SW480 (cell line): ENCODE data around the gene ARFGEF3.

ENCODE experiments used
- DNase-seq: peaks from one replicate; pipeline ENCODE4 v3.0.0-alpha.2; 2016; ENCODE audit warnings: low spot score

The ARFGEF3 gene

DNA sequence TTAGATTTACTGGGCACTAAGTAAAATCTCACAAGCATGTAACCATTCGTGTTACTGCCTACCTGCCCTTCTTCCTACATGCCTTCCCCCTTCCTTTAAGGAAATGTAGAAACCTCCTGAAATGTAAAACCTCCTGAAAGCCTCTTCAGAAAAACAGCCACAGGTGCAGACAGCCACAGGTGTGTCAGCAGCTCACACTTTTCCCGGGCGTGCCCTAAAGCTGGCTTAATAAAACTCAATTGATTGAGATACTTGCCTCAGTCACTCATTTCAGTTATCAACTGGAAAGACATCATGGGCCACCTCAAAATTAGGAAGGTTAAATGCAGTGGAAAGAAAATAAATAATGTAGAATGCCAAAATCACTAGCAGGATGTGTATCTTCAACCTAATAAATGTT is 79.6 kb downstream of the ARFGEF3 start:
- DNase-seq, result no peak

GRCh38 chr6:138241934-138242333 is 80.2 kb downstream of the ARFGEF3 start:
- no peak for DNase-seq

- DNase-seq, result no peak
Measured at GRCh38 chr6:138242987-138243592, 81.4 kb downstream of the ARFGEF3 start.

GRCh38 chr6:138245751-138246150 is 84.0 kb downstream of the ARFGEF3 start:
- DNase-seq, result no peak

DNA sequence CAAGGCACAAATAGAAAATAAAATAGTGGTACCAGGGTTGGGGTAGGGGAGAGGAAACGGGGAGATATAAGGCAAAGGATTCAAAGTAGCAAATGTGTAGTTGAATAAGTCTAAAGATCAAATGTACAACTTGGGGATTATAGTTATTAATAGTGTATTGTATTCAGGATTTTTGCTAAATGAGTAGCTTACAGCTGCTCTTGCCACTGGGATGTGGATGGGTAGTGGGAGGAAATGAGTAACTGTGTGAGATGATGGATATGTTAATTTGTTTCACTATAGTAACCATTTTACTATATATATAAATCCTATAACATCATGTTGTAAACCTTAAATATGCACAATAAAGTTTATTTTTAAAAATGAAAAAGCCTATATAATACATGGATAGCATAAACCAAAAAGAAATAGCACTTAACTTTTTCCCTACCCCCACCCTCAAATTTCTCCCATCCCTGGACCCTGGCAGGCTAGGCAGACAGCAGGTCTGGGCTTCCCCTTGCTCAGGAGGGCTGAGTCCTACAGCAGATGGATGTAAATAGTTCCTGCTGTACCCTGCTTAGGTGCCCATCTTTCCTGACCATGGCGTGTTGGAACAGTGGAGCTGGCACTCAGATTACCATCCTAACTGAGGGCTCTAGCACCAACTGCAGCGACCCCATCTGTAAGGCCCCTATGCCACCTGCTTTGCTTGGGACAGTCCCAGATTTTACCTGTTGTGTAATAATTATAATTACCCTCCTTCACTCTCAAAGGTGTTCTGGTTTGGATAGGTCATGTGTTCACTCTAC is 85.1 kb downstream of the ARFGEF3 start:
- DNase-seq, result no peak

GRCh38 chr6:138248011-138248410 is 86.3 kb downstream of the ARFGEF3 start:
- DNase-seq, result no peak

GRCh38 chr6:138248878-138249277 is 87.1 kb downstream of the ARFGEF3 start:
- DNase-seq, result no peak

DNA sequence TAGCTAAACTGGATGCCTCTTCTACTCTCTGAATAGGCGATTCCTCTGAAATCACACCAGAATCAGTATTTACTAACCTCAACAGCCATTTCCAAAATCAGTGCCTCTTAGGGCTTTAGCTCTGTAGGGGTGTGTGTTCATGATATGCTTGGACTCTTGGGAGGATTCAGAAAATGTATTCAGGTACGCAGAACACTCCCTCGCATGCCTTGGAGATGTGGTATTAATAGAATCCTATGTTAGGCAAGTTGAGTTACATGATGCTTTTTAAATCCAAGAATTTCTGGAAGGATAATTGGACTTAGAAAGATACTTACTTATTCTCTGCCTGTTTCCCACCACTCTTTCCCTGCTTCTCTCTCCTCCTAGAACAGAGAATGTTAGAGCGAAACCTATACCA is 88.3 kb downstream of the ARFGEF3 start:
- no peak for DNase-seq

DNA sequence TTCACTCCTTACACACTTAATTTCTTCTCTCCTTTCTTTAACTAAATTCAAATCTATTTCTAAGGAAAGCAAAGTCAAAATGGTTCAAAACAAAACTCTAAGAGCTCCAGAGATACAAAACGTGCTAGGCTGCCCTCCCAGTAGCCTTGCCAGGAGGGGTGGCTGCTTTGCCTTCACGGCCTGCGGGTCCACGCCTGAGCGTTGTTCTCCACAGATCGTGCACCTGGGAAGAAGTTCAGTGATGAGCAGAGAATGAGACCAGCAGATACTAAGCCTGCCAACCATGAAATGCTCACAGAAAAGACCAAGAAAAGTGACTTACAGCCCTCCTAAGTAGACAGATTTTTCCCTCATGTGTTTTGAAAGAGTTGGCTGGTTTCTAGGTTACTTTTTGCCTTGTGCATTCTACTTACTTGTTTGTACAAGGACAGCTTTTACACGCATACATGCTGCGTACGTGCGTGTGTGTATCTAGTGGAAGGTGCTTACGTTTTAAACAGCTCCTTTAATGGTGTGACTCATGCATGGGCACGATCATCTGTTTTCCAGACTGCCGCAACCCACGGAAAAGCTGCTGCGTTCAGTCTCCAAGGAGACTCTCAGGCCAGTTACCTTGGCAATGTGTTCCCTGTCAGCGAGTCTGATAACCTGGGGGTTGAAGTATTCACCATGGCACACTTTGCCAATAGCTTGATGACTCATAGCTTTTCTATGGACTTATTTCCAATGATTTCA is 88.9 kb downstream of the ARFGEF3 start:
- no peak for DNase-seq

GRCh38 chr6:138253731-138254130 is 92.0 kb downstream of the ARFGEF3 start:
- no peak for DNase-seq

DNA sequence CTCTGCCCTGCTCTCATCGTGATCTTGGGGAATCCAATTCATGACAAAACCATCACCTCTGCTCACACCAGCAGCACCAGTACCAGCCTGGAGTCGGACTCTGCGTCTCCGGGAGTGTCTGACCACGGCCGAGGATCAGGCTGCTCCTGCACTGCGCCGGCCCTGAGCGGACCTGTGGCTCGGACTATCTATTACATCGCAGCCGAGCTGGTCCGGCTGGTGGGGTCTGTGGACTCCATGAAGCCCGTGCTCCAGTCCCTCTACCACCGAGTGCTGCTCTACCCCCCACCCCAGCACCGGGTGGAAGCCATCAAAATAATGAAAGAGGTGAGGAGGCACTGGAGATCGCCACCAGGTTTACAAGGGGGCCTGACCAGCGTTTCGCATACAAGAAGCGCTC is 93.7 kb downstream of the ARFGEF3 start:
- DNase-seq, result no peak

- no peak for DNase-seq
Measured at GRCh38 chr6:138257638-138258040, 95.9 kb downstream of the ARFGEF3 start.

DNA sequence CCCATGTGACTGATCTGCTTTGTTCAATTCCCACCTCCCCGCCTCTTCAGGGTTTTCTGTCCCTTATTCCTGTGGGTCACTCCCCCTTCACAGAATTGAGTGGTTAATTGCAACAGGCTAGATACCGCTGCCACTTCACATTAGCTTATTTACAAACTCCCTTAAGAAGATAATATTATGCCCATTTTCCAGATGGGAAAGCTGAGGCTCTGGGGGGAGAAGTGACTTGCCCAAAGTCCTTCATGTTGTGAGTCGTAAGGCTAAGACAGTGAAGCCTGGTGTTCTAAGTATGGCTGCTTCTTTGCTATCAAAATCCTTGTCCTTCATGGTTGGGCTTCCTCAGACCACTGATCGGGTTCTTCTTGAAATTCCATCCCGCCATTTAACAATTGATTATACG is 96.5 kb downstream of the ARFGEF3 start:
- no peak for DNase-seq

- no peak for DNase-seq
Measured at GRCh38 chr6:138258991-138259390, 97.3 kb downstream of the ARFGEF3 start.

GRCh38 chr6:138261116-138261780 is 99.5 kb downstream of the ARFGEF3 start:
- no peak for DNase-seq

GRCh38 chr6:138263963-138264362 is 102.2 kb downstream of the ARFGEF3 start:
- no peak for DNase-seq

DNA sequence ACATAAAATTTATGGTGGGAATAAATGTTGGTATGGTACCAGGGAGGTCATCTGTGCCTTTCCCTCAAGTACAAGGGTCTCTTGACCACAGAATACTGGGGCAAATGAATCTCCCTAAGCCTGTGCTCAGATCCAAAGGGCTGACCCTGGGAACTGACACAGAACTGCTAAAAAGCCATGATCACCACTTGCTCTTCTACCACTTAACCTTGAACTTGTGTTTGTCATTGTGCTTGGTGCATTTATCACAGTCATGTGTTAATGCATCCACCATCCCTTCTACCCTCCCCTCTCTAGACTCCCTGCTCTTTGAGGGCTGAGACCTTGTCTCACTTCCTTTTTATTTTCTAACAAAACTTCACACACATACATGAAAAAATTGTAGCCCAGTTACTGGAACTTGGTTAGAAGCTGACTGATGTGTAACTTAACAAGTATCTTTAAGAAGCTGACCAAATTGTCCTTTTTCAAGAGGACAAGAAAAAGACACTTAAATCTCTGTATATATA is 102.7 kb downstream of the ARFGEF3 start:
- DNase-seq, result no peak

DNA sequence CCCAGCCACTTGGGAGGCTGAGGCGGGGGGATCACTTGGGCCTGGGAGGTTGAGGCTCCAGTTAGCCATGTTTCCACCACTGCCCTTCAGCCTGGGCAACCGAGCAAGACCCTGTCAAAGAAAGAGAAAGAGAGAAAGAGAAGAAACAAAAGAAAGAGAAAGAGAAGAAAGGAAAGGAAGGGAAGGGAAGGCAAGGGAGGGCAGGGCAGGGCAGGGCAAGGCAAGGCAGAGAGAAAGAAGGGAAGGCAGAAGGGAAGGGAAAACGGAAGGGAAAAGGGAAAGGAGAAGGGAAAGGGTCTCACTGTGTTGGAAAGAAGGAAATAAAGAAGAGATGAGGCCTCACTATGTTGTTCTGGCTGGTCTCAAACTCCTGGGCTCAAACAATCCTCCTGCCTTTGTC is 104.4 kb downstream of the ARFGEF3 start:
- no peak for DNase-seq

- DNase-seq, result no peak
Measured at GRCh38 chr6:138267971-138268895, 106.5 kb downstream of the ARFGEF3 start.

DNA sequence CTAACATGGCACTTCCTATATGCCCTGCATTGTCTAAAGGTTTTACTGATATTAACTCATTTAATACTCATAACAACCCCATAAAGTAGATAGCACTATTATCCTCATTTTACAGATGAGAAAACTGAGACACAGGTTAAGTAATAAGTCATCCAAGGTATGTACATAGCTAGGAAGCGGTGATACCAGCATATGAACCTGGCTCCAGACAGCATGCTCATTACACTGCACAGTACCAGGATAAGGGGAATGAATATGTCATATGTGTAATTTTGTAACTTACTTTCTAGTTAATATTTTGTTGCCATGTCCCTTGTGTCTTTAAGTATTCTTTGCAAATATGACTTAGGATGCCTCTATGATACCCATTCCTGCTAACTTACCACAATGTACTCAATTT is 109.7 kb downstream of the ARFGEF3 start:
- DNase-seq, result no peak
